ENCODE results near the gene VGF.
"Not testable (repeated sequence)": the region's sequence is repeated elsewhere in the genome, so short reads cannot be mapped to it uniquely, and the experiment has no call there.

VGF gene

GRCh38 chr7:101153969-101154692 is 11.2 kb downstream of the VGF start, which contains the start of gene AP1S1:
Gene AP1S1, plus strand, starts transcription at chr7:101154476. Its CDS starts 39 bp downstream, at chr7:101154515.
- DNase-seq (ENCODE audit: low read depth) = peak; percentile 83
- H3K4me3 ChIP-seq (ENCODE audit: low read depth, low read length) = peak within 1 kb of the TSS; percentile 89

GRCh38 chr7:101151908-101152651 is 13.3 kb downstream of the VGF start:
- no peak for DNase-seq (ENCODE audit: low read depth)
- H3K4me3 ChIP-seq (ENCODE audit: low read depth, low read length) = no peak overlapping the region

- H3K4me3 ChIP-seq (ENCODE audit: low read depth, low read length) = no peak overlapping the region
- DNase-seq (ENCODE audit: low read depth) = no peak
Measured at GRCh38 chr7:101140746-101141382, 24.5 kb downstream of the VGF start.

DNA sequence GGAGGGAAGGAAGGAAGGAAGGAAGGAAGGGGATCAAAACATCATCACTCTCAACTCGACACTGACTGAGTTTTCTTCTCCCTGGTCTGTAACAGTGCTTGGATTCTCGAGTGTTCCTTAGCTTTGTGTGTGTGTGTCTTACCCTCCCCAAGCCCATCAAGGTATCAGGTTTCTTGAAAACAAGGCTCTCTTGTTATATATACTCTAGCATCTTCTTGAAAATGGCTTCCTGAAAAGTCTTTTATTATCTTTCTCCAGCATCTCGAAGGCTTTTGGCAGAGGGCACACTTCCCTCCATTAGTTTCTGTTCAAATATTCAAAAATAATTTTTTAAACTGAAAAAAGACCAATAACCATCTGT is 25.1 kb downstream of the VGF start:
- DNase-seq (ENCODE audit: low read depth) = no peak
- H3K4me3 ChIP-seq (ENCODE audit: low read depth, low read length) = no peak overlapping the region

DNA sequence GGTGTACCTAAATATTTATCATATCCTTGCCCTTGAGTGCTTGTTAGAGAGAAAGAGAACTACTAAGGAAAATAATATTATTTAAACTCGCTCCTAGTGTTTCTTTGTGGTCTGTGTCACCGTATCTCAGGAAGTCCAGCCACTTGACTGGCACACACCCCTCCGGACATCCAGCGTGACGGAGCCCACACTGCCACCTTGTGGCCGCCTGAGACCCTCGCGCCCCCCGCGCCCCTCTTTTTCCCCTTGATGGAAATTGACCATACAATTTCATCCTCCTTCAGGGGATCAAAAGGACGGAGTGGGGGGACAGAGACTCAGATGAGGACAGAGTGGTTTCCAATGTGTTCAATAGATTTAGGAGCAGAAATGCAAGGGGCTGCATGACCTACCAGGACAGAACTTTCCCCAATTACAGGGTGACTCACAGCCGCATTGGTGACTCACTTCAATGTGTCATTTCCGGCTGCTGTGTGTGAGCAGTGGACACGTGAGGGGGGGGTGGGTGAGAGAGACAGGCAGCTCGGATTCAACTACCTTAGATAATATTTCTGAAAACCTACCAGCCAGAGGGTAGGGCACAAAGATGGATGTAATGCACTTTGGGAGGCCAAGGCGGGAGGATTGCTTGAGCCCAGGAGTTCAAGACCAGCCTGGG is 27.0 kb downstream of the VGF start:
- no peak overlapping the region for H3K4me3 ChIP-seq (ENCODE audit: low read depth, low read length)

DNA sequence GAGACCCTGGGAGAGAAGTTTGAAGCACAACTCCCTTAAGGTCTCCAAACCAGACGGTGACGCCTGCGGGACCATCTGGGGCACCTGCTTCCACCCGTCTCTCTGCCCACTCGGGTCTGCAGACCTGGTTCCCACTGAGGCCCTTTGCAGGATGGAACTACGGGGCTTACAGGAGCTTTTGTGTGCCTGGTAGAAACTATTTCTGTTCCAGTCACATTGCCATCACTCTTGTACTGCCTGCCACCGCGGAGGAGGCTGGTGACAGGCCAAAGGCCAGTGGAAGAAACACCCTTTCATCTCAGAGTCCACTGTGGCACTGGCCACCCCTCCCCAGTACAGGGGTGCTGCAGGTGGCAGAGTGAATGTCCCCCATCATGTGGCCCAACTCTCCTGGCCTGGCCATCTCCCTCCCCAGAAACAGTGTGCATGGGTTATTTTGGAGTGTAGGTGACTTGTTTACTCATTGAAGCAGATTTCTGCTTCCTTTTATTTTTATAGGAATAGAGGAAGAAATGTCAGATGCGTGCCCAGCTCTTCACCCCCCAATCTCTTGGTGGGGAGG is 27.6 kb downstream of the VGF start:
- DNase-seq (ENCODE audit: low read depth) = no peak
- H3K4me3 ChIP-seq (ENCODE audit: low read depth, low read length) = no peak overlapping the region

More for the DNA sequence above, 27.0 kb downstream of the VGF start:
- DNase-seq (ENCODE audit: low read depth) = peak; percentile 95

DNA sequence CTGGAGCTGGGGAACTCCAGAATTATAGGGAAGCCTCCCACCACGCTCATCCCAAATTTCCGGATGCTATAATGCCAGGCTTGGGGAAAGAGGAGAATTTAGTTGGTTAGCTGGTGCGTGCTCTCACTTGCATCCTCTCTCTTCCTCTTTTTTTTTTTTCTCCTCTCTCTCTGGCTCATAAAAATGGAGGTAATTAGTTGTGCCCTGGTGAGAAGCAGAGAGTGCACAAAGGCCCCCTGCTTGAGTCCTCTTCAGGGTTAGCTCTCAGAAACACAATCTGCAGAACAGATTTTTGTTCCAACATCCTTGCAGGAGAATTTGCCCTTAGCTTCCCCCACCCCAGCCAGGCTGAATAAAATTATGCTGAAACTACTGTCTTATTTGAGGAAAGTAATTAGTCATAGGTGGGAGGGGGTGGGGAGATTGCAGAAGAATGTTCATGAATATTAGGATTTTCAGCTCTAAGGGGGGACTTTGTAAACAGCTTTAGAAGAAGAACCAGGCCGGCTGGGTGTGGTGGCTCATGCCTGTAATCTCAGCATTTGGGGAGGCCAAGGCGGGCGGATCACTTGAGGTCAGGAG is 30.9 kb downstream of the VGF start:
- H3K4me3 ChIP-seq (ENCODE audit: low read depth, low read length) = no peak overlapping the region
- DNase-seq (ENCODE audit: low read depth) = no peak

DNA sequence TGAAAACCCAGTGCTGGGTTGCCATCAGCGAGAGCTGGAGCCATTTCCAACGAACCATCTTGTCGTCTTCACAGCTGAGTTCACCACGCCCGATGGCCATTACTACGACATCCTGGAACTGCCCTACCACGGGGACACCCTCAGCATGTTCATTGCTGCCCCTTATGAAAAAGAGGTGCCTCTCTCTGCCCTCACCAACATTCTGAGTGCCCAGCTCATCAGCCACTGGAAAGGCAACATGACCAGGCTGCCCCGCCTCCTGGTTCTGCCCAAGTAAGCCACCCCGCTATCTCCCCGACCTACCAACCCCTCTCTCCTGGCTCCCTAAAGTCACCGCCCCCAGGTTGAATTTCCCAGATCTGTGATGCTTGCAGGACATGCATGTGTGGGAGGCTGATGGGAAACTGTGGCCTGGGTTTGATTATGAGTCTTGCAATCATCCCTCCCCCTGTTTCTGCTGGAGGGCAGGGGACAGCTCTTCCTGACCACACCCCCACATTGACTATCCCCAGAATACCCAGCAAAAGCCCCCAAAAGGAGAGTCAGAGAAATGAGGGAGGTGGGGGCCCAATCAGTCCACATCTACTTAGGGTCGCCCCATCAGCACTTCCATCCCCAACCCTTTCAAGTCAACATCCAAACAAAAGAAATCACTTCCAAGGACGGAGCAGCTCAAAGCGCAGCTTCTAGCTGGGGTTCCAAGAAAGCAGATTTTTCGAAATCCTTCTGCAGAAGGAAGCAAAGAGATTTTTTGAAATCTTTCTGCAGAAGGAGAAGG is 31.6 kb downstream of the VGF start:
- H3K4me3 ChIP-seq (ENCODE audit: low read depth, low read length) = peak overlapping the region; percentile 12
- DNase-seq (ENCODE audit: low read depth) = no peak

- not testable (repeated sequence) for DNase-seq (ENCODE audit: low read depth)
- H3K4me3 ChIP-seq (ENCODE audit: low read depth, low read length) = peak overlapping the region; percentile 12
Measured at GRCh38 chr7:101132626-101133600, 32.5 kb downstream of the VGF start.

- peak overlapping the region; percentile 81 for H3K4me3 ChIP-seq (ENCODE audit: low read depth, low read length)
- DNase-seq (ENCODE audit: low read depth) = no peak
Measured at GRCh38 chr7:101129603-101130117, 35.7 kb downstream of the VGF start.

- peak overlapping the region; percentile 81 for H3K4me3 ChIP-seq (ENCODE audit: low read depth, low read length)
- DNase-seq (ENCODE audit: low read depth) = no peak
Measured at GRCh38 chr7:101128040-101128834, 37.1 kb downstream of the VGF start.

GRCh38 chr7:101127460-101128039 is 37.8 kb downstream of the VGF start:
- peak overlapping the region; percentile 81 for H3K4me3 ChIP-seq (ENCODE audit: low read depth, low read length)
- DNase-seq (ENCODE audit: low read depth) = no peak

- H3K4me3 ChIP-seq (ENCODE audit: low read depth, low read length) = peak within 1 kb of the TSS; percentile 81
- DNase-seq (ENCODE audit: low read depth) = peak; percentile 100
Measured at GRCh38 chr7:101126651-101127459, 38.5 kb downstream of the VGF start, which contains the start of gene SERPINE1. Gene SERPINE1, plus strand, starts transcription at chr7:101127104. Its CDS starts 1,290 bp downstream, at chr7:101128394.

GRCh38 chr7:101125989-101126650 is 39.2 kb downstream of the VGF start:
- peak; percentile 63 for DNase-seq (ENCODE audit: low read depth)
- H3K4me3 ChIP-seq (ENCODE audit: low read depth, low read length) = peak overlapping the region; percentile 81

Measured in skeletal muscle cell (primary cell).